Endothelial cell of umbilical vein (primary cell): ENCODE results near the gene WWC1.

ENCODE experiments used
- CTCF ChIP-seq, 2 donors: IDR thresholded peaks; 1 replicate in 1 of 2; 2 replicates in 1 of 2; pipeline ENCODE4 v1.5.1; 2011; ENCODE audit warnings: low read length in 2 of 2, mild to moderate bottlenecking in 2 of 2, moderate library complexity in 2 of 2, control low read depth in 1 of 2, inconsistent platforms in 1 of 2, low read depth in 1 of 2; ENCODE audit not compliant: insufficient read depth in 1 of 2; ENCODE audit errors: extremely low read depth in 1 of 2
- EZH2 ChIP-seq: IDR thresholded peaks from 2 replicates; pipeline ENCODE4 v1.6.1; 2012; ENCODE audit warnings: borderline replicate concordance, low read depth, mild to moderate bottlenecking, moderate library complexity, low read length, inconsistent platforms; ENCODE audit not compliant: severe bottlenecking
- FOS ChIP-seq: IDR thresholded peaks from 2 replicates; pipeline ENCODE4 v1.6.1; 2011; ENCODE audit warnings: mild to moderate bottlenecking, low read length, moderate library complexity, borderline replicate concordance; ENCODE audit not compliant: insufficient read depth
- GATA2 ChIP-seq: IDR thresholded peaks from 2 replicates; pipeline ENCODE4 v1.7.0; 2011; ENCODE audit warnings: low read depth, mild to moderate bottlenecking, moderate library complexity, mixed read lengths, low read length; ENCODE audit not compliant: insufficient read length, insufficient read depth
- JUN ChIP-seq: IDR thresholded peaks from 2 replicates; pipeline ENCODE4 v1.6.1; 2011; ENCODE audit warnings: borderline replicate concordance, low read depth; ENCODE audit not compliant: insufficient read length, insufficient read depth
- MYC ChIP-seq: IDR thresholded peaks from one replicate; pipeline ENCODE4 v1.6.1; 2011; ENCODE audit warnings: mild to moderate bottlenecking, low read depth, low read length
- POLR2A ChIP-seq: IDR thresholded peaks from 2 replicates; pipeline ENCODE4 v1.6.1; 2012; ENCODE audit warnings: low read depth, mild to moderate bottlenecking, control low read depth, low read length
- POLR2AphosphoS5 ChIP-seq: IDR thresholded peaks from 2 replicates; pipeline ENCODE4 v1.6.1; 2012; ENCODE audit warnings: low read depth, mild to moderate bottlenecking, control low read depth, low read length, moderate library complexity; ENCODE audit not compliant: insufficient read depth
- TF ChIP-seq, protein P1 (sequence below): IDR thresholded peaks from 2 replicates; pipeline ENCODE4 v1.6.1; 2011; ENCODE audit not compliant: insufficient read depth, insufficient read length

- TF ChIP-seq CTCF (IDR thresholded peaks at IDR 0.05; ENCODE audit: extremely low read depth in 1 of 2, insufficient read depth in 1 of 2, low read depth in 1 of 2, low read length in 2 of 2) (no peak), POLR2A (no peak), JUN (no peak), FOS (no peak), EZH2 (no peak), POLR2AphosphoS5 (no peak), GATA2 (no peak), MYC (no peak)
- TF ChIP-seq, protein P1, sequence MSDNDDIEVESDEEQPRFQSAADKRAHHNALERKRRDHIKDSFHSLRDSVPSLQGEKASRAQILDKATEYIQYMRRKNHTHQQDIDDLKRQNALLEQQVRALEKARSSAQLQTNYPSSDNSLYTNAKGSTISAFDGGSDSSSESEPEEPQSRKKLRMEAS = no peak
Observed at GRCh38 chr5:168354397-168354796, 63.0 kb downstream of the WWC1 start.
